ES-I3 (cell line): ENCODE measurements around the gene ICAM3.
"Not testable (repeated sequence)": the region's sequence is repeated elsewhere in the genome, so short reads cannot be mapped to it uniquely, and the experiment has no call there.

Experiments
- H3K36me3 ChIP-seq: 2 replicates; pipeline ENCODE4 v1.6.1; 2013; ENCODE audit warnings: mild to moderate bottlenecking, low read length, control low read depth, moderate library complexity; ENCODE audit not compliant: insufficient read depth
- H3K4me1 ChIP-seq: 2 replicates; pipeline ENCODE4 v1.6.1; 2013; ENCODE audit warnings: mild to moderate bottlenecking, control low read depth, low read length; ENCODE audit not compliant: insufficient read depth
- H3K9ac ChIP-seq: 2 replicates; pipeline ENCODE4 v1.6.1; 2013; ENCODE audit warnings: low read depth, mild to moderate bottlenecking, low read length, moderate library complexity
- H3K9me3 ChIP-seq: 2 replicates; pipeline ENCODE4 v1.6.1; 2013; ENCODE audit warnings: mild to moderate bottlenecking, low read length, moderate library complexity; ENCODE audit not compliant: control insufficient read depth, insufficient read depth

ICAM3 gene

DNA sequence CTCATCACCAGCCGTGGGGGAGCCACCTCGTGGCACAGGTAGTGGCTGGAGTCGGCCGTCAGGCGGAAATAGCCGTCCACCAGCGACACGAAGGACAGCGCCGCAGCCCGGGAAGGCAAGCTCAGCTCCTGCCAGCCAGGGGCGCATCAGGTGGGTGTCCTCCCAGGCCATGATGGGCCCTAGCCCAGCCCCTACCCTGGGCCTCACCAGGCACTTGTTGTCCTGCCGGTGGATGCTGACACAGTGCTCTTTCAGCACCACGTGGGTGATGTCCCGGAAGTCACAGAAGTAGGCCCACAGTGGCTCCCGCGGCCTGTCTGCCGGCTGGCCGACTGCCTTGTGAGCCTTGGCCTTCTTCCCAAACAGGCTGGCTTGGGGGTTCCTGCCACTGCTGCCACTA lies 25.2 kb upstream of the ICAM3 start:
- Histone ChIP-seq H3K36me3 (peaks cover 2% of the 10 kb centered on the region; the same call in 1 of the 2 replicates), H3K9me3 (no peaks in the 10 kb centered on the region), H3K9ac (no peak overlapping the region), H3K4me1 (no peaks in the 10 kb centered on the region)

DNA sequence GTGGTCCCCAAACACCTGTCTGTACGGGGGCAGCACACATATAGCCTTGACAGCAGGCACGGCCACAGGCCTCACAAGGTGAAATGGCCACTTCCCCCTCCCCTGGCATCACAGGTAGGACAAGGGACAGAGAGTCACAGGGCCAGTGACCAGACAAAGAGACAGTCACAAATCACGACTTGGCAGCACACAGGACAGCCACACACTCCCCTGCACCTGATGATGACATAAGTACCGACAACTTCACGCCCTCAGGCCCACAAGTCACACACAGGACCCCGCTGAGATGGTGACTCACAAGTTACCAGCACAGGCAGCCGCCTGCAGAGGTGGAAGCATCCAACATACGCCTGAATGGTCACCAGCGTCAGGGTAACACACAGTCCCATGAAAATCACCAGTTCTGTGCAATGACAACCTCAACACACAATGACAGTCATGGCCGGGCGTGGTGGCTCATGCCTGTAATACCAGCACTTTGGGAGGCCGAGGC lies 24.4 kb upstream of the ICAM3 start:
- peaks cover 2% of the 10 kb centered on the region; the same call in 1 of the 2 replicates for H3K36me3 ChIP-seq
- H3K9me3 ChIP-seq: no peaks in the 10 kb centered on the region
- H3K4me1 ChIP-seq: no peaks in the 10 kb centered on the region
- no peak overlapping the region for H3K9ac ChIP-seq

DNA sequence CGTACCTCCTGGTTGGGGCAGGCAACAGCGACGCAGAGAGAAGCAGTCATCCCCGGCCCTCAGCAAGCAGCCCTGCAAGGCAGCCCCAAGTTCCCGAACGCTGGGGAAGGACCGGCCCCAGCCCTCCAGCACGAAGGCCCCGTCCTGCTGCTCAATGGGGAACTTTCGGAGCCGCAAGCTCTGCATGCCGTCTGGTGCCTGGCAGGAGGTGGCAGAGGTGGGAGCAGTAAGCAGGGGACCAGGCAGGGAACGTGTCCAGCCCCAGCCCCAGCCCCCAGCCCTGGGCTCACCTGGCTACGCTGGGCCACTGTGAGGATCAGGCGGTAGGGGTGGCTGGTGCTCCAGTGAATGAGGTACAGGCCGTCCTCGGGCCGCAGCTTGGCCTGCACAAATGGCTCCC lies 22.8 kb upstream of the ICAM3 start:
- Histone ChIP-seq H3K36me3 (no peaks in the 10 kb centered on the region), H3K9me3 (no peaks in the 10 kb centered on the region), H3K9ac (no peak overlapping the region), H3K4me1 (no peaks in the 10 kb centered on the region)

DNA sequence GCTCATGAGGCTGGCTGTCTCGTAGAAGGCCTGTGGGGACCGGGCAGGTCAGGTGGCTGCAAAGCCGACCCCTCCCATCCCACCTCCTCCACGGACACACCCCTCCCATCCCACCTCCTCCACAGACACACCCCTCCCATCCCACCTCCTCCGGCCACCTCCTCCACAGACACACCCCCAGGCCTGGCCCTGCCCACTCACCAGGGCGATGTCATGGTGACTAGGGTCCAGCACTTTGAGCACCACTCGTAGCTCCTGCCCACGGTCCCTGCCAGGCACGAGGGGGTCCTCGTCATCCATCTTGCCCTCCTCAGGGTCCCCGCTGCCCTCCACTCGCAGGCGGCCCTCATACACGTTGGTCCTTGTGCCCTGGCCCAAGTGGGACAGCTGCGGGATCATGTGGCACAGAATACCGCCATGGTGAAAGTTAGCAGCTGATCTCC lies 22.2 kb upstream of the ICAM3 start:
- no peak overlapping the region for H3K9ac ChIP-seq
- no peaks in the 10 kb centered on the region for H3K36me3 ChIP-seq
- H3K4me1 ChIP-seq: no peaks in the 10 kb centered on the region
- H3K9me3 ChIP-seq: no peaks in the 10 kb centered on the region

DNA sequence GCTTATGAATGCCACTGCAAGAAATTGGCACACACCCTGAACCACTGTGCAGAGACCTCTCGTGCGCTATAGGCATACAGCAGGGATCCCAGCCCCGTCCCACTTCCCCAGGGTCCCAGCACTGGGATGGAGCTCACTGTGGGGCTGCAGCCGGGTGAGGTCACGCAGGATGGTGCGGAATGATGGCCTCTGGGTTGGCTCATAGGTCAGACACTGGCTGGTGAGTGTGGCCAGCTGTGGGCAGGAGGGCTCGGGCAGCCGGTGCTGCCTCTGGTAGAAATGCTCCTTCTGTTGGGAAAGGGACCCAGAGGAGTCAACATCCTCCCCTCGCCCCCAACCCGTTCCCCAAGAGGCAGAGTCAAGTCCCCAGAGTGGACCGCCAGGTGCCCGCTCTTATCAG lies 17.0 kb upstream of the ICAM3 start:
- Histone ChIP-seq H3K9ac (no peak overlapping the region), H3K4me1 (no peaks in the 10 kb centered on the region), H3K36me3 (no peaks in the 10 kb centered on the region), H3K9me3 (no peaks in the 10 kb centered on the region)

DNA sequence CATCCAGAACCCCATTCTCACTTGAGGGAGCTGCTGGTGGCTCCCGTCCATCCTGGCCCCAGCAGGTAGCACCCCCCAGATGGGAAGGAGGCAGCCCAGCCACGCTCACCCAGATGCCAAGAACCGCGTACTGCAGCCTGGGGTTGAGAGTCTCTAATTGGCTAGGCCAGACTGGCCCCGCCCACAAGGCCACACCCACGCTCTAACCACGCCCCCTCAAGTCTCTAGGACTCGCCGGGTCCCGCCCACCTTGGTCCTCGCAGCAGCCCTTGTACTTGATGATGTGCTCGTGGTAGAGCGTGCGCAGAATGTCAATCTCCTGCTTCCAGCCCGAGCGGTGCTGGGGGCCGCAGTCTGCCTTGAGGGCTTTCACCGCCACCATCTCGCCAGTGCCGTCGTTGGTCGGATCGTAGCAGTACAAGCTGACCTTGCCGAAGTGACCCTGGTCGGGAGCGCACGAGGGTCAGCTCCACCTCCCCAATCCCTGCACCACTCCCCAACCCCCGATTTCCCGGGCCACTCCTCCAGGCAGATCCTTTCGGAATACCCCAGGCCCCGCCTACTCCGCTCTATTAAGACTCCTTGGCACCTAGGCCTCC lies 14.5 kb upstream of the ICAM3 start:
- no peaks in the 10 kb centered on the region for H3K9me3 ChIP-seq
- H3K4me1 ChIP-seq: no peaks in the 10 kb centered on the region
- peaks cover 4% of the 10 kb centered on the region; the same call in 1 of the 2 replicates for H3K36me3 ChIP-seq
- peak overlapping the region; percentile 52; the same call in 1 of the 2 replicates for H3K9ac ChIP-seq

DNA sequence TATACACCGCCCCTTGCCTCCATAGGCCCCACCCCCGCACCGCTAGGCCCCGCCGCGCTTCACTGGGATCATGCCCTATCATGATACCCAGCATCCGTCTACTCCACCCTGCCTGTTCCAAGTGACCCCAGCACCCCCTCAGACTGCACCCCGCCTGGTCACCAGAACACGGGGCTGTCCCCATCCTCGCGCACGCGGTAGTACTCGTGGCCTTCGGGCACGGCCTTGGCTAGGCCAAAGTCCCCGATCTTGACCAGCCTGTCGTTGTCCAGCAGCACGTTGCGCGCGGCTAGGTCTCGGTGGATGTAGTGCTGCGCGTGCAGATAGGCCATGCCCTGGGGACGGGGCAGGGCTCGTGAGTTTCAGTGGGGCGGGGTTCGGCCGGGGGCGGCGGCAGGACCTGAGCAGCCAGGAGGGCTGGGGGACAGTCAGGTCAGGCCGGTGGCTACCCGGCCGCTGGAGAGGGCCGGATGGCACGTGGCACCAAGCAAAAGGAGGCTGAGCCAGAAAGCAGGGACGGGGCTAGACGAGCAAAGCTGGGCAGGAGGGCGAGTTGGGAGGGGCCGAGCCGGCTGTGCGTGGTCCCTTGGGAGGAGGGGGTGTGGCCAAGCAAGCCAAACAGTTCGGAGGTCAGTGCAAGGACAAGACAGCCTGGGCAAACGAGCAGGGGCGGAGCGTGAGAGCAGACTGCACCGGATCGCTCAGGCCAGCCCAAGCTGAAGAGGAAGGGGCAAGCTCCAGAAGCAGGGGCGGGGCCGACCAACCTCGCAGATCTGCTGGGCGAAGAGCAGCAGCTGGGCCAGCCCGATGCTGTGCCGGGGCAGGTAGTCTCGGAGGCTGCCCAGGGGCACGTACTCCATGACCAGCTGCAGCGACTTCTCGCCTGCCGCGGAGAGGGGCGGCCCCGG lies 13.6 kb upstream of the ICAM3 start:
- H3K9ac ChIP-seq: peak overlapping the region; percentile 49
- H3K9me3 ChIP-seq: no peaks in the 10 kb centered on the region
- H3K36me3 ChIP-seq: peaks cover 4% of the 10 kb centered on the region; the same call in 1 of the 2 replicates
- H3K4me1 ChIP-seq: no peaks in the 10 kb centered on the region

DNA sequence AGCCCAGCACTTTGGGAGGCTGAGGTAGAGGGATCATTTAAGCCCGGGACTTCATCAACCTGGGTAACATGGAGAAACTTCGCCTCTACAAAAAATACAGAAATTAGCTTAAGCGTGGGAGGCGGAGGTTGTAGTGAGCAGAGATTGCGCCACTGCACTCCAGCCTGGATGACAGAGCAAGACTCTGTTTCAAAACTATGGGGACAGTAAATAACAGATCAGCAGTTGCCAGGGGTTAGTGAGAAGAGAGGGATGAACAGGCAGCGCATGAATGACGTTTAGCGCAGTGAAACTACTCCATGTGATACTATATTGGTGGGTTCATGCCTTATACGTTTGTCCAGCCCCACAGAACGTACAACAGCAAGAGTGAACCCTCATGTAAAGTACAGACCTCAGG lies 7.1 kb upstream of the ICAM3 start:
- H3K9ac ChIP-seq: no peak overlapping the region
- no peaks in the 10 kb centered on the region for H3K9me3 ChIP-seq
- H3K4me1 ChIP-seq: no peaks in the 10 kb centered on the region
- H3K36me3 ChIP-seq: peaks cover 4% of the 10 kb centered on the region; the same call in 1 of the 2 replicates

DNA sequence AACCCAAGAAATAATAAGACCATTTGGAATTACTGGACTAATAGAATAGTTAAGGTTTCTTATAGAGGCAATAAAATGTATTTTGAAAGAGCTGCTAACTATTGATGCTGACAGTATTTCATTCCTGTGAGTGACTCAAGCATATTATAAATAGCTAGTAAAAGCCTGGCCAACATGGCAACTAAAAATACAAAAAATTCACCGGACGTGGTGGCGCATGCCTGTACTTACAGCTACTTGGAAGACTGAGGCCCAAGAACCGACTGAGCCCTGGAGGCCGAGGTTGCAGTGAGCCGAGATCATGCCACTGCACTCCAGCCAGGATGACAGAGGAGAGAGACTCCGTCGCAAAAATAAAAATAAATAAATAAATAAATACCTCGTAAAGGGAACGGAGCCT lies 5.4 kb upstream of the ICAM3 start:
- no peaks in the 10 kb centered on the region for H3K9me3 ChIP-seq
- peaks cover 3% of the 10 kb centered on the region; the same call in 1 of the 2 replicates for H3K4me1 ChIP-seq
- no peaks in the 10 kb centered on the region for H3K36me3 ChIP-seq
- H3K9ac ChIP-seq: no peak overlapping the region

DNA sequence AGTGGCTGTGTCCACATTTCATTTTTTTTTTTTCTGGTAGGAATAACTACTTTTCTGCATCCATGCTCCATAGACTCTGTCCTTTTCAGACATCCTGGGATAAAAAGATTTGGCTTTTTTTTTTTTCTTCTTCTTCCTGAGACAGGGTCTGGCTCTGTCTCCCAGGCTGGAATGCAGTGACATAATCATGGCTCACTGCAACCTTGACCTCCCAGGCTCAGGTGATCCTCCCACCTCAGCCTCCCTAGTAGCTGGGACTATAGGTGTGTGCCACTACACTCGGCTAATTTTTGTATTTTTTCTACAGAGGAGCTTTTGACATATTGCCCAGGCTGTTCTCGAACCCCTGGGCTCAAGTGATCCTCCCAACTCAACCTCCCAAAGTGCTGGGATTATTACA lies 4.1 kb upstream of the ICAM3 start:
- H3K36me3 ChIP-seq: no peaks in the 10 kb centered on the region
- no peak overlapping the region for H3K9ac ChIP-seq
- no peaks in the 10 kb centered on the region for H3K9me3 ChIP-seq
- peaks cover 15% of the 10 kb centered on the region for H3K4me1 ChIP-seq

DNA sequence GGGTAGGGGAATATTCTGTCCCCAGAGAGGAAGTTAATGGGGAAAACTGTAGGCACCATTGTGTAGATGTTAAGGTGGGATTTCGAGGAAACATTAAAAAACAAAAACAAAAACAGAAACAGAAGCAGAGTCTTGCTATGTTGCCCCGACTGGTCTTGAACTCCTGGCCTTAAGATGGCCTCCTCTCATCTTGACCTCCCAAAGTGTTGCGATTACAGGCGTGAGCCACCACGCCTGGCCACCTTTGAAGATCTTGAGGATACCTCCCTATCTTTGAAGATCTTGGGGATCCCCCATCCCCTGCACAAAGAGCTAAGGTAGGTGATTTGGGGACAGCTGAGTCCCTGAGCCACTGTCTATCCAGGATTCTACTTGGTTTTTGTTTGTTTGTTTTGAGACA lies 553 bp upstream of the ICAM3 start:
- no peaks in the 10 kb centered on the region for H3K36me3 ChIP-seq
- peaks cover 15% of the 10 kb centered on the region for H3K4me1 ChIP-seq
- peak overlapping the region; percentile 5; the same call in 1 of the 2 replicates for H3K9ac ChIP-seq
- H3K9me3 ChIP-seq: no peaks in the 10 kb centered on the region

DNA sequence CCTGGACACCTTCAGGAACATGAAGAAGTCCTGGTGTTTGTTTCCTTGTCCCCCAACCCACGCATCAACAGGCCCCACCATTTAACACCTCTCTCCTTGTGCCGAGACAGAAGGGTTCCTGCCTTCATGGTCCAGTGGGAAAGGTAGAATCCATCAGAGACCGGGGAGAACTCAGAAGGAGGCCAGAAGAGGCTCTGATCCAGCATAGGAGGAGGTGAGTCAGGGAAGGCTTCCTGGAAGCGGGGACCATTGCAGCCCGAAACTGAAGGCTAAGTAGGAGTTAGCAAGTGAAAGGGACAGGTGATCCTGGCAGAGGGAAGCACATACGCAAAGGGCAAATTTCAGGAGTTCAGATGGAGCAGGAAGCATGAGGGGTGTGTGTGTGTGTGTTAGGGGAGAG lies 484 bp downstream of the ICAM3 start:
- H3K36me3 ChIP-seq: no peaks in the 10 kb centered on the region
- H3K9ac ChIP-seq: peak overlapping the region; percentile 5; the same call in 1 of the 2 replicates
- H3K9me3 ChIP-seq: no peaks in the 10 kb centered on the region
- peaks cover 15% of the 10 kb centered on the region for H3K4me1 ChIP-seq

DNA sequence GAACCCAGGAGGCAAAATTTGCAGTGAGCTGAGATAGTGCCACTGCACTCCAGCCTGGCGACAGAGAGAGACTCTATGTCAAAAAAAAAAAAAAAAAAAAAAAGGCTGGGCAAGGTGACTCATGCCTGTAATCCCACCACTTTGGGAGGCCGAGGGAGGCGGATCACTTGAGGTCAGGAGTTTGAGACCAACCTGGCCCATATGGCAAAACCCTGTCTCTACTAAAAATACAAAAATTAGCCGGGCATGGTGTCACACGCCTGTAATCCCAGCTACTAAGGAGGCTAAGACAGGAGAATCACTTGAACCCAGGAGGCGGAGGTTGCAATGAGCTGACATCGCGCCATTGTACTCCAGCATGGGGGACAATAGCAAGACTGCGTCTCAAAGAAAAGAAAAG lies 2.7 kb downstream of the ICAM3 start:
- H3K9me3 ChIP-seq, H3K9ac ChIP-seq, H3K36me3 ChIP-seq: not testable (repeated sequence)
- peaks cover 19% of the 10 kb centered on the region for H3K4me1 ChIP-seq

DNA sequence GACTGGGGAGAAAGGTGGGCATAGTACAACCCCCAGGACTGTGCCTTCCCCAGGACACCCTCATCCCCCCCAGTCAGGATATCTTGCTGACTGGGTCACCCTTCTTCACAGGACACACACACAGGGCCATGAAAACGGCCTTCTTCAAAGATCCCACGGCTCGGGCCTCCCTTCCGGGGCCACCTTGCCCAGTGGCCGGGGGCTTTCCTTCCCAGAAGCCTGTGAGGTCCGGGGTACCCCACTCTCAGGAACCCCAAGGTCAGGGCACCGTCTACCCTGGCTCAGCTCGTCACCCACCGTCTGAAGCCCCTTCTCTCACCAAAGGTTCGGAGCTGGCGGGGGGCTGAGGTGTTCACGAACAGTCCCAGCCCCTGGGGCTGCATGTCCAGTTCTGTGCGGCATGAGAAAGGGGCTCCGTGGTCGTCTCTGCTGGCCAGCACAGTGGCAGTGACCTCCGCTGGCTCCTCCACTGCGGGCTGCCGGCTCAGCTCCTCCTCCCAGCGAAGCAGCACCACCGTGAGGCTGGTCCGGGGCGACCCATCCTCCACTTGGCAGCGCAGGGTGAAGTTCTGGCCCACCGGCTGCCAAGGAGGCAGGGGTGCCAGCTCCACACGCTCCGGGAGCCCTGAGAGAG lies 4.0 kb downstream of the ICAM3 start:
- H3K9me3 ChIP-seq: no peaks in the 10 kb centered on the region
- H3K36me3 ChIP-seq: no peaks in the 10 kb centered on the region
- peaks cover 19% of the 10 kb centered on the region for H3K4me1 ChIP-seq
- H3K9ac ChIP-seq: peak overlapping the region; percentile 28; the same call in 1 of the 2 replicates
